HCT116 (cell line): ENCODE results near the gene TEKT5.

Source experiments
- EZH2 ChIP-seq: fragments of 200-600 bp; sonication (generic); IDR thresholded peaks from 2 replicates; pipeline ENCODE4 v1.6.1; 2017; ENCODE audit warnings: antibody characterized with exemption, mixed run types
- JUND ChIP-seq: IDR thresholded peaks from 2 replicates; pipeline ENCODE4 v1.6.1; 2012
- POLR2A ChIP-seq: IDR thresholded peaks from 2 replicates; pipeline ENCODE4 v1.7.0; 2011; ENCODE audit warnings: borderline replicate concordance; ENCODE audit not compliant: insufficient read depth, insufficient read length; ENCODE audit errors: extremely low read depth
- POLR2AphosphoS5 ChIP-seq: IDR thresholded peaks from 2 replicates; pipeline ENCODE4 v1.6.1; 2011; ENCODE audit warnings: mild to moderate bottlenecking, low read depth, low read length, moderate library complexity
- RAD21 ChIP-seq: IDR thresholded peaks from 2 replicates; pipeline ENCODE4 v1.6.1; 2012; ENCODE audit warnings: low read depth, mild to moderate bottlenecking
- TF ChIP-seq, protein P1 (sequence below): IDR thresholded peaks from 2 replicates; pipeline ENCODE4 v1.6.1; 2012
- TF ChIP-seq, protein P2 (sequence below), 3 experiments: fragments of 200-600 bp in 1 of 3; sonication (generic) in 1 of 3; IDR thresholded peaks in 2 of 3; conservative IDR thresholded peaks in 1 of 3; 2 replicates each; pipeline ENCODE4 v1.5.1; 2012 to 2017; ENCODE audit warnings: low read depth in 2 of 3, low read length in 2 of 3, antibody characterized with exemption in 1 of 3, borderline replicate concordance in 1 of 3, control low read depth in 1 of 3, mild to moderate bottlenecking in 1 of 3, mixed read lengths in 1 of 3, mixed run types in 1 of 3, moderate library complexity in 1 of 3; ENCODE audit not compliant: insufficient read depth in 1 of 3

DNA sequence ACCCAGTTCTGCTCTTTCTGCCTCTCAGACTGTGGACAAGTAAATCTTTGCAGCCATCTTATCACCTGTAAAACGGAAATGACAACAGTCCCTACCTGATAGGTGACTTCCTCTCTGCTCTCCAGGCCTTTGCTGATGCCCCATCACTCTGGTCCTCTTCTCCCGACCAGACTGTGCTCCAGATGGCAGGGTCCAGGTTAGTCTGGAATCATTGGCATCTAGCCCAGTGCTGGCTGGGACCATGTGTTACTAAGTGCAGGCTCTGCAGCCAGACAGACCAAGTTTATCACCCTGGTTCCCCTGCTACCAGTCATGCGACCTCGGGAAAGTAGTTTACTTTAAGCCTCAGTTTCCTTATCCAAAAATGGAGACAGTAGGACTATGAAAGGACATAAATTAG lies 47.1 kb upstream of the TEKT5 start:
- TF ChIP-seq, protein P1, sequence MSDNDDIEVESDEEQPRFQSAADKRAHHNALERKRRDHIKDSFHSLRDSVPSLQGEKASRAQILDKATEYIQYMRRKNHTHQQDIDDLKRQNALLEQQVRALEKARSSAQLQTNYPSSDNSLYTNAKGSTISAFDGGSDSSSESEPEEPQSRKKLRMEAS = no peak
- TF ChIP-seq POLR2A = no peak
- TF ChIP-seq, protein P2, sequence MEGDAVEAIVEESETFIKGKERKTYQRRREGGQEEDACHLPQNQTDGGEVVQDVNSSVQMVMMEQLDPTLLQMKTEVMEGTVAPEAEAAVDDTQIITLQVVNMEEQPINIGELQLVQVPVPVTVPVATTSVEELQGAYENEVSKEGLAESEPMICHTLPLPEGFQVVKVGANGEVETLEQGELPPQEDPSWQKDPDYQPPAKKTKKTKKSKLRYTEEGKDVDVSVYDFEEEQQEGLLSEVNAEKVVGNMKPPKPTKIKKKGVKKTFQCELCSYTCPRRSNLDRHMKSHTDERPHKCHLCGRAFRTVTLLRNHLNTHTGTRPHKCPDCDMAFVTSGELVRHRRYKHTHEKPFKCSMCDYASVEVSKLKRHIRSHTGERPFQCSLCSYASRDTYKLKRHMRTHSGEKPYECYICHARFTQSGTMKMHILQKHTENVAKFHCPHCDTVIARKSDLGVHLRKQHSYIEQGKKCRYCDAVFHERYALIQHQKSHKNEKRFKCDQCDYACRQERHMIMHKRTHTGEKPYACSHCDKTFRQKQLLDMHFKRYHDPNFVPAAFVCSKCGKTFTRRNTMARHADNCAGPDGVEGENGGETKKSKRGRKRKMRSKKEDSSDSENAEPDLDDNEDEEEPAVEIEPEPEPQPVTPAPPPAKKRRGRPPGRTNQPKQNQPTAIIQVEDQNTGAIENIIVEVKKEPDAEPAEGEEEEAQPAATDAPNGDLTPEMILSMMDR (IDR thresholded peaks at IDR 0.05 in 2 of 3, conservative IDR thresholded peaks at IDR 0.05 in 1 of 3; ENCODE audit: borderline replicate concordance in 1 of 3, insufficient read depth in 1 of 3, low read depth in 2 of 3, low read length in 2 of 3) = no peak
- TF ChIP-seq EZH2 = no peak
- TF ChIP-seq POLR2AphosphoS5 = no peak
- no peak for TF ChIP-seq JUND
- no peak for TF ChIP-seq RAD21
